Natural killer cell (primary cell): Measurements from ENCODE around the gene SYT11. TPM values are rescaled to one million over a fixed set of nuclear protein-coding genes. Genes with fewer than 3 reads are reported as not detected.

Experiments used
- ATAC-seq, 3 donors: fragments of 150-1000 bp in 2 of 3; fragments of 200-7000 bp in 1 of 3; cut with Tn5 transposase; 1 replicate in 1 of 3; 2 replicates in 2 of 3; pipeline ENCODE4 v1.10.0; 2021; ENCODE audit warnings: mild to moderate bottlenecking in 2 of 3, moderate library complexity in 2 of 3
- DNase-seq, 2 donors: peaks; one replicate each; pipeline versions ENCODE4 v3.0.0 to v3.0.0-alpha.2; 2013 to 2021; ENCODE audit warnings: mixed read lengths in 1 of 2
- H3K27ac ChIP-seq: one replicate; pipeline ENCODE4 v1.5.1; 2013; ENCODE audit warnings: mild to moderate bottlenecking, low read length
- H3K27me3 ChIP-seq: one replicate; pipeline ENCODE4 v1.6.1; 2013; ENCODE audit warnings: low read length; ENCODE audit not compliant: control insufficient read depth, insufficient read depth
- H3K36me3 ChIP-seq: one replicate; pipeline ENCODE4 v1.6.1; 2013; ENCODE audit warnings: low read length; ENCODE audit not compliant: control insufficient read depth, insufficient read depth
- H3K4me1 ChIP-seq: one replicate; pipeline ENCODE4 v1.6.1; 2013; ENCODE audit warnings: low read length; ENCODE audit not compliant: control insufficient read depth, insufficient read depth
- H3K4me3 ChIP-seq: one replicate; pipeline ENCODE4 v1.5.1; 2013; ENCODE audit warnings: low read length
- H3K9me3 ChIP-seq: one replicate; pipeline ENCODE4 v1.6.1; 2013; ENCODE audit warnings: low read length; ENCODE audit not compliant: control insufficient read depth, insufficient read depth
- H3K27ac Mint-ChIP-seq, 2 donors: one replicate each; pipeline ENCODE4 v1.8.0; 2022; ENCODE audit warnings: mild to moderate bottlenecking in 2 of 2, mixed read lengths in 2 of 2, moderate library complexity in 1 of 2
- H3K27me3 Mint-ChIP-seq, 2 donors: one replicate each; pipeline ENCODE4 v1.8.0; 2022; ENCODE audit warnings: low read depth in 2 of 2, mixed read lengths in 2 of 2
- H3K36me3 Mint-ChIP-seq: one replicate; pipeline ENCODE4 v1.8.0; 2022; ENCODE audit warnings: mixed read lengths
- H3K4me1 Mint-ChIP-seq, 2 donors: one replicate each; pipeline ENCODE4 v1.8.0; 2022; ENCODE audit warnings: mixed read lengths in 2 of 2
- H3K4me3 Mint-ChIP-seq: one replicate; pipeline ENCODE4 v1.8.0; 2022; ENCODE audit warnings: mild to moderate bottlenecking, moderate library complexity, mixed read lengths
- H3K9me3 Mint-ChIP-seq, 2 donors: one replicate each; pipeline ENCODE4 v1.8.0; 2022; ENCODE audit warnings: mixed read lengths in 2 of 2
- WGBS: methylation state at CpG from one replicate; pipeline ENCODE4 v1.1.7; 2013; ENCODE audit warnings: missing lambda C conversion rate; ENCODE audit not compliant: insufficient coverage; 5-methylcytosine and 5-hydroxymethylcytosine counted together
- intact Hi-C: fragments of 100-400 bp; cut with micrococcal nuclease; formaldehyde crosslinking; loops from one replicate; pipeline ENCODE4 v1.14.2; 2022
- total RNA-seq, 4 donors: library from RNA; stranded (reverse); fragments of 120-200 nt in 1 of 4; gene quantifications; one replicate each; pipeline versions ENCODE4 v1.2.3 to v1.2.4, GENCODE V29; 2013 to 2022
- TF ChIP-seq, protein P1 (sequence below): fragments of 200-600 bp; IDR thresholded peaks from one replicate; pipeline ENCODE4 v1.8.0; 2022; ENCODE audit warnings: antibody characterized with exemption

SYT11 gene
- total RNA-seq, 3 donors from 2014 or later (not counting 1 experiment from before 2014, with no cell fraction given), result 38.1 to 42.8 (median 39.8) TPM

DNA sequence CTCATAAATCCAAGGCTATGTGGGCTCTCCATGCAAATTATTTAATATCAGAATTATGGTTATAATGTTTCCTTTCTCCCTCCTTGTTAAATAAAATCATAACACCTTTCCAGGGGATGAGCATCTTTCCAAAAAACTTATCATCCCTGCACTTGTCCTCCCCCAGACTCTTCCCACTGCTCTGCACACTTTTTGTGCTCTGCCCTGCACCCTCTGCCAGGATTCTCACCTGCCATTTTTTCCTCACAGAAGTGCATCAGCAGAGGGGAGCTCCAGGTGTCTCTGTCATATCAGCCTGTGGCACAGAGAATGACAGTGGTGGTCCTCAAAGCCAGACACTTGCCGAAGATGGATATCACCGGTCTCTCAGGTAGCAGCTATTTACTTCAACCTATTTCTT, 20.9 kb downstream of the SYT11 start:
- no peak overlapping the region for H3K27ac Mint-ChIP-seq
- Histone ChIP-seq H3K27me3 (no peaks in the 10 kb centered on the region), H3K4me3 (no peak overlapping the region), H3K4me1 (no peaks in the 10 kb centered on the region), H3K27ac (no peak overlapping the region), H3K9me3 (no peaks in the 10 kb centered on the region), H3K36me3 (peaks cover 18% of the 10 kb centered on the region)
- TF ChIP-seq, protein P1, sequence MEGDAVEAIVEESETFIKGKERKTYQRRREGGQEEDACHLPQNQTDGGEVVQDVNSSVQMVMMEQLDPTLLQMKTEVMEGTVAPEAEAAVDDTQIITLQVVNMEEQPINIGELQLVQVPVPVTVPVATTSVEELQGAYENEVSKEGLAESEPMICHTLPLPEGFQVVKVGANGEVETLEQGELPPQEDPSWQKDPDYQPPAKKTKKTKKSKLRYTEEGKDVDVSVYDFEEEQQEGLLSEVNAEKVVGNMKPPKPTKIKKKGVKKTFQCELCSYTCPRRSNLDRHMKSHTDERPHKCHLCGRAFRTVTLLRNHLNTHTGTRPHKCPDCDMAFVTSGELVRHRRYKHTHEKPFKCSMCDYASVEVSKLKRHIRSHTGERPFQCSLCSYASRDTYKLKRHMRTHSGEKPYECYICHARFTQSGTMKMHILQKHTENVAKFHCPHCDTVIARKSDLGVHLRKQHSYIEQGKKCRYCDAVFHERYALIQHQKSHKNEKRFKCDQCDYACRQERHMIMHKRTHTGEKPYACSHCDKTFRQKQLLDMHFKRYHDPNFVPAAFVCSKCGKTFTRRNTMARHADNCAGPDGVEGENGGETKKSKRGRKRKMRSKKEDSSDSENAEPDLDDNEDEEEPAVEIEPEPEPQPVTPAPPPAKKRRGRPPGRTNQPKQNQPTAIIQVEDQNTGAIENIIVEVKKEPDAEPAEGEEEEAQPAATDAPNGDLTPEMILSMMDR, result no peak
- intact Hi-C loops, result no loop called here
- no peaks in the 10 kb centered on the region for H3K4me1 Mint-ChIP-seq
- WGBS, result 95% methylated on average over 2 of the region's 2 CpGs
- ATAC-seq (no peak), DNase-seq (no peak)
- no peaks in the 10 kb centered on the region for H3K9me3 Mint-ChIP-seq
- H3K36me3 Mint-ChIP-seq, result no peaks in the 10 kb centered on the region
- H3K4me3 Mint-ChIP-seq, result no peak overlapping the region
- no peaks in the 10 kb centered on the region for H3K27me3 Mint-ChIP-seq

DNA sequence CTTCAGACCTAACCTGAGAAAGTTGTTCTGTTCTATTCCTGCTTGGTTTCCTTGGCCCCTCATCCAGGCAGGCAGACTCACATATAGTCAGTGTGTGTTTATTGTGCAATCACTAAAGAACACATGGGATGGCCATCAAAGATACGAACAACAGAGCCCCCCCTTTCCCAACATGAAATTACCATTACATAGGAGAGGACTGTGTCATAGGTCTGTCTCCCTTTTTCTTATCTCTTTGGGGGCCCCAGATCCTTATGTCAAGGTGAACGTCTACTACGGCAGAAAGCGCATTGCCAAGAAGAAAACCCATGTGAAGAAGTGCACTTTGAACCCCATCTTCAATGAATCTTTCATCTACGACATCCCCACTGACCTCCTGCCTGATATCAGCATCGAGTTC, 21.6 kb downstream of the SYT11 start:
- H3K27me3 ChIP-seq, result no peaks in the 10 kb centered on the region
- H3K4me3 ChIP-seq, result no peak overlapping the region
- Mint-ChIP-seq H3K27ac (no peak overlapping the region), H3K36me3 (no peaks in the 10 kb centered on the region), H3K9me3 (no peaks in the 10 kb centered on the region), H3K4me3 (no peak overlapping the region), H3K27me3 (no peaks in the 10 kb centered on the region), H3K4me1 (no peaks in the 10 kb centered on the region)
- H3K36me3 ChIP-seq, result peaks cover 20% of the 10 kb centered on the region
- ATAC-seq (no peak), DNase-seq (no peak)
- no peaks in the 10 kb centered on the region for H3K4me1 ChIP-seq
- WGBS, result 94% methylated on average over 6 of the region's 6 CpGs
- no peak overlapping the region for H3K27ac ChIP-seq
- intact Hi-C loops, result no loop called here
- no peaks in the 10 kb centered on the region for H3K9me3 ChIP-seq
- TF ChIP-seq, protein P1, result no peak

DNA sequence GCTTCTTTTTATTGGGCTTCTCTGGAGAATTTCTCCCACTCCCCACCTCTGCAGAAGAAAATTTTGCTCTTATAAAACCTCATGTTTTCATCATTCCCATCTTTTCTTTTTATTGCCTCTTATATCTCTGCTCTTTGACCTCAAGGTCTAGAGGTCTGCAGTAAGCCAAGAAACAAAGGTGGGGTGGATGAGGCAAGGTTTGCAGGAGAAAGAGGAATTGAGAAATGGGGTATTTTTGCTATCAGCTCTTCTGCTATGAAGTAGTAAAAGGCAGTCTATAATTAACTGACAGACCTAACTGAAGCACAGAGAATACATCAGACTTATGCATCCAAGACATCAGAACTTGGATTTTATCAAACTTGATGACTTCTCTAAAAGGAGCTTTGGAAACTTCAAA, 22.9 kb downstream of the SYT11 start:
- no peak overlapping the region for H3K27ac ChIP-seq
- DNase-seq (no peak), ATAC-seq (no peak)
- H3K9me3 ChIP-seq, result no peaks in the 10 kb centered on the region
- intact Hi-C loops, result no loop called here
- TF ChIP-seq, protein P1, result no peak
- no peak overlapping the region for H3K4me3 Mint-ChIP-seq
- H3K27ac Mint-ChIP-seq, result no peak overlapping the region
- H3K4me3 ChIP-seq, result no peak overlapping the region
- no peaks in the 10 kb centered on the region for H3K36me3 Mint-ChIP-seq
- H3K9me3 Mint-ChIP-seq, result no peaks in the 10 kb centered on the region
- H3K36me3 ChIP-seq, result peaks cover 20% of the 10 kb centered on the region
- no peaks in the 10 kb centered on the region for H3K4me1 ChIP-seq
- no peaks in the 10 kb centered on the region for H3K4me1 Mint-ChIP-seq
- H3K27me3 Mint-ChIP-seq, result no peaks in the 10 kb centered on the region
- no peaks in the 10 kb centered on the region for H3K27me3 ChIP-seq

DNA sequence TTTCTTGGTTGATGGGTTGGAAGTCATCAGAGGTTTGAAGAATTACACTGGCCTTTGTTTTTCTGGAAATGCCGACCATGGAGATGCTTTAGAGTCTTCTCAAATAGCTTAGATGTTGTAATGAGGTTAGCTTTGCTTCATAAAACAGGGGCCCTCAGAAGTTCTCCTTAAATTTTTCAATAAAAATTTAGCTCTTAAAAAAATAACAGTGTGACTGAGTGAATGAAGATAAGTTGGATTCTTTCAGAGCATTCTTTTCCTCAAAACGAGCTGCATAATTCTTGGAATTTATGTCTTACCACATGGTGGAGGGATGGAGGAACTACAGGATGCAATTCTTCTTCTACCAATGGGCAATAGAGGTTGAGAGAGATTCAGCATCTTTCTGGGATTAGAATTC, 23.4 kb downstream of the SYT11 start:
- H3K9me3 ChIP-seq, result no peaks in the 10 kb centered on the region
- Mint-ChIP-seq H3K9me3 (no peaks in the 10 kb centered on the region), H3K4me1 (no peaks in the 10 kb centered on the region), H3K36me3 (no peaks in the 10 kb centered on the region), H3K27ac (no peak overlapping the region), H3K4me3 (no peak overlapping the region), H3K27me3 (no peaks in the 10 kb centered on the region)
- TF ChIP-seq, protein P1, result no peak
- H3K36me3 ChIP-seq, result peaks cover 20% of the 10 kb centered on the region
- no peaks in the 10 kb centered on the region for H3K27me3 ChIP-seq
- no peak overlapping the region for H3K4me3 ChIP-seq
- H3K27ac ChIP-seq, result no peak overlapping the region
- intact Hi-C loops, result no loop called here
- H3K4me1 ChIP-seq, result no peaks in the 10 kb centered on the region
- no peak for ATAC-seq
- no peak for DNase-seq
- 100% methylated on average over 2 of the region's 2 CpGs for WGBS
